Cardiac fibroblast (primary cell): Measurements from ENCODE around the gene CTPS2.

Source experiments
- DNase-seq, 2 donors: peaks; one replicate each; pipeline versions ENCODE4 v3.0.0 to v3.0.0-alpha.2; 2010; ENCODE audit warnings: low read depth in 2 of 2
- H3K4me3 ChIP-seq, 2 donors: replicated peaks in 1 of 2; 1 replicate in 1 of 2; 2 replicates in 1 of 2; pipeline ENCODE4 v1.5.1; 2011; ENCODE audit warnings: low read depth in 2 of 2, low read length in 2 of 2, mild to moderate bottlenecking in 2 of 2, moderate library complexity in 1 of 2
- TF ChIP-seq, protein P1 (sequence below): IDR thresholded peaks from one replicate; pipeline ENCODE4 v1.5.1; 2011; ENCODE audit warnings: low read depth, mild to moderate bottlenecking, low read length, inconsistent platforms

CTPS2 gene

DNA sequence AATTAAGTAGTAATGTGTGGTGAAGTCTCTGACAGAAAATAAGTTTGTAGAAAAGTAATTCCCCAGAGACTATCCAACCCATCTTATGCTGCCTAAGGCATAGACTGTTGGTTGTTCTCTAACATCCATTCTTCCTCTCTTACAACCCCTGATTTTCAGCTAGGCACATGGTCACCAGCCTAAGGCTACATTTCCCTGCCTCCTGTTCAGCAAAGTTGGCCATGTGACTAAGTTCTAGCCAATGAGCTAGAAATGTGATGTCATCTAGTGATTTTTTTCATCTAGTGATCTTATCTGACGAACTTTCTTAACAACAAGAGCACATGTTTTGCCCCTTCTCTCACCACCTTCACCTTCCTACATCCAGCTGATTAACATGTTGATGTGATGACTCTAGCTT, 164.8 kb downstream of the CTPS2 start:
- no peak for DNase-seq
- H3K4me3 ChIP-seq, result no peak overlapping the region
- TF ChIP-seq, protein P1, sequence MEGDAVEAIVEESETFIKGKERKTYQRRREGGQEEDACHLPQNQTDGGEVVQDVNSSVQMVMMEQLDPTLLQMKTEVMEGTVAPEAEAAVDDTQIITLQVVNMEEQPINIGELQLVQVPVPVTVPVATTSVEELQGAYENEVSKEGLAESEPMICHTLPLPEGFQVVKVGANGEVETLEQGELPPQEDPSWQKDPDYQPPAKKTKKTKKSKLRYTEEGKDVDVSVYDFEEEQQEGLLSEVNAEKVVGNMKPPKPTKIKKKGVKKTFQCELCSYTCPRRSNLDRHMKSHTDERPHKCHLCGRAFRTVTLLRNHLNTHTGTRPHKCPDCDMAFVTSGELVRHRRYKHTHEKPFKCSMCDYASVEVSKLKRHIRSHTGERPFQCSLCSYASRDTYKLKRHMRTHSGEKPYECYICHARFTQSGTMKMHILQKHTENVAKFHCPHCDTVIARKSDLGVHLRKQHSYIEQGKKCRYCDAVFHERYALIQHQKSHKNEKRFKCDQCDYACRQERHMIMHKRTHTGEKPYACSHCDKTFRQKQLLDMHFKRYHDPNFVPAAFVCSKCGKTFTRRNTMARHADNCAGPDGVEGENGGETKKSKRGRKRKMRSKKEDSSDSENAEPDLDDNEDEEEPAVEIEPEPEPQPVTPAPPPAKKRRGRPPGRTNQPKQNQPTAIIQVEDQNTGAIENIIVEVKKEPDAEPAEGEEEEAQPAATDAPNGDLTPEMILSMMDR, result no peak

DNA sequence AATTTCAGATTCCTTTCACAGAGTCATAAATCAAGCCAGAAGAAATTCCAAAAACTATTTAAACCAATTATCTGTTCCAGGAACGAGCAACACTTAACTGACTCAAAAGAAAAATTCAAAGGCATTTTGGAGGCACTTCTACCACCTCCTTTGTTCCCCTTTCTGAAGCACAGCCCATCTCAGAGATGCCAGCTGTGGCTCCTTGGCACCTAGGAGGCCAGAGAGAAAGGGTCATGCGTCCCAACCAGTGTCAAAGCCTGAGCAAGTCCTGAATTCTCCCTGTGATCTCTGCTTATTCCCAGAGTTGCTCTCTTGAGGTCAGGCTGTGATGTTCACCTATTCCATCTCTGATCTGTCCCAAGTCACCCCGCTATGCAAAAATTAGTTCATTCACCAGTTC, 167.5 kb downstream of the CTPS2 start:
- no peak overlapping the region for H3K4me3 ChIP-seq
- no peak for DNase-seq
- TF ChIP-seq, protein P1, result no peak
